GM21526 (cell line): ENCODE results near the gene CLUH.
"Not testable (repeated sequence)": the region's sequence is repeated elsewhere in the genome, so short reads cannot be mapped to it uniquely, and the experiment has no call there.

ENCODE experiments used
- ATAC-seq: cut with Tn5 transposase; IDR thresholded peaks from one replicate; pipeline ENCODE4 v1.9.1; 2021; ENCODE audit warnings: moderate library complexity; ENCODE audit not compliant: unreplicated experiment, low FRiP score

Gene CLUH

GRCh38 chr17:2690165-2691068 is 21.1 kb downstream of the CLUH start:
- no peak for ATAC-seq

- no peak for ATAC-seq
Measured at GRCh38 chr17:2689411-2690164, 22.0 kb downstream of the CLUH start.

GRCh38 chr17:2688351-2689342 is 22.9 kb downstream of the CLUH start:
- no peak for ATAC-seq

- no peak for ATAC-seq
Measured at GRCh38 chr17:2687074-2687418, 24.5 kb downstream of the CLUH start.

GRCh38 chr17:2685696-2686095 is 25.9 kb downstream of the CLUH start:
- ATAC-seq: no peak

GRCh38 chr17:2684549-2684948 is 27.0 kb downstream of the CLUH start:
- ATAC-seq: no peak

GRCh38 chr17:2683912-2684311 is 27.7 kb downstream of the CLUH start:
- no peak for ATAC-seq

- ATAC-seq: no peak
Measured at GRCh38 chr17:2682176-2682938, 29.2 kb downstream of the CLUH start.

- ATAC-seq: no peak
Measured at GRCh38 chr17:2681650-2682049, 29.9 kb downstream of the CLUH start.

GRCh38 chr17:2680961-2681360 is 30.6 kb downstream of the CLUH start:
- no peak for ATAC-seq

- ATAC-seq: not testable (repeated sequence)
Measured at GRCh38 chr17:2679247-2679646, 32.3 kb downstream of the CLUH start.

- no peak for ATAC-seq
Measured at GRCh38 chr17:2672026-2672425, 39.5 kb downstream of the CLUH start.

GRCh38 chr17:2660410-2660809 is 51.2 kb downstream of the CLUH start:
- ATAC-seq: not testable (repeated sequence)

- ATAC-seq: not testable (repeated sequence)
Measured at GRCh38 chr17:2659337-2659736, 52.2 kb downstream of the CLUH start.

GRCh38 chr17:2656283-2656682 is 55.3 kb downstream of the CLUH start:
- ATAC-seq: no peak

- ATAC-seq: no peak
Measured at GRCh38 chr17:2655546-2655945, 56.0 kb downstream of the CLUH start.

GRCh38 chr17:2652911-2653310 is 58.7 kb downstream of the CLUH start:
- not testable (repeated sequence) for ATAC-seq

- ATAC-seq: no peak
Measured at GRCh38 chr17:2649191-2649590, 62.4 kb downstream of the CLUH start.

- ATAC-seq: no peak
Measured at GRCh38 chr17:2647957-2648356, 63.6 kb downstream of the CLUH start.

- ATAC-seq: no peak
Measured at GRCh38 chr17:2644971-2645370, 66.6 kb downstream of the CLUH start.
